SK-N-SH (cell line): ENCODE results near the gene OR51D1. TPM values are rescaled to one million over a fixed set of nuclear protein-coding genes. Genes with fewer than 3 reads are reported as not detected.

ENCODE experiments used
- CTCF ChIA-PET: fragments of 300-600, 350-600 bp; formaldehyde crosslinking; extraction: SDS; loops from one replicate; lab custom pipeline; 2021; lab: Yijun Ruan, JAX
- POLR2A ChIA-PET: fragments of 350-600 bp; sonication (Branson Sonifier 250); formaldehyde crosslinking; extraction: SDS; loops from one replicate; lab custom pipeline; 2020; ENCODE audit warnings: antibody characterized with exemption, inconsistent platforms; lab: Yijun Ruan, JAX
- DNase-seq: peaks from one replicate; pipeline ENCODE4 v3.0.0; 2012
- H2AFZ ChIP-seq: fragments of 200-600 bp; sonication (generic); 2 replicates; pipeline ENCODE4 v1.8.1; 2016; ENCODE audit warnings: antibody characterized with exemption, mild to moderate bottlenecking, low read depth
- H3F3A ChIP-seq: fragments of 200-600 bp; sonication (generic); replicated peaks from 2 replicates; pipeline ENCODE3; 2016; ENCODE audit warnings: antibody characterized with exemption, mild to moderate bottlenecking; ENCODE audit not compliant: insufficient read depth
- H3K27ac ChIP-seq, 2 experiments: fragments of 200-500 bp in 1 of 2; fragments of 200-600 bp in 1 of 2; sonication (Bioruptor generic) in 1 of 2; sonication (generic), shearing (Covaris generic) in 1 of 2; 2 replicates each; pipeline versions ENCODE4 v1.5.1 to v1.6.1; 2014 to 2016; ENCODE audit warnings: low read depth in 2 of 2, inconsistent platforms in 1 of 2, low read length in 1 of 2, mild to moderate bottlenecking in 1 of 2, mixed read lengths in 1 of 2
- H3K27me3 ChIP-seq: fragments of 200-600 bp; sonication (generic), shearing (Covaris generic); 2 replicates; pipeline ENCODE4 v1.6.1; 2016; ENCODE audit warnings: mixed run types; ENCODE audit not compliant: insufficient read depth
- H3K36me3 ChIP-seq, 2 experiments: fragments of 200-500 bp in 1 of 2; fragments of 200-600 bp in 1 of 2; sonication (Bioruptor generic) in 1 of 2; sonication (generic) in 1 of 2; replicated peaks in 1 of 2; 2 replicates each; pipeline versions ENCODE3 to v1.5.1; 2014 to 2016; ENCODE audit warnings: low read length in 1 of 2, mild to moderate bottlenecking in 1 of 2; ENCODE audit not compliant: insufficient read depth in 2 of 2, control insufficient read depth in 1 of 2
- H3K4me1 ChIP-seq, 2 experiments: fragments of 200-500 bp in 1 of 2; fragments of 200-600 bp in 1 of 2; sonication (Bioruptor generic) in 1 of 2; sonication (generic), shearing (Covaris generic) in 1 of 2; 2 replicates each; pipeline versions ENCODE4 v1.5.1 to v1.6.1; 2014 to 2016; ENCODE audit warnings: low read depth in 1 of 2, low read length in 1 of 2, mixed run types in 1 of 2; ENCODE audit not compliant: insufficient read depth in 2 of 2, control insufficient read depth in 1 of 2
- H3K4me2 ChIP-seq: fragments of 200-600 bp; sonication (generic), shearing (Covaris generic); 2 replicates; pipeline ENCODE4 v1.6.1; 2017; ENCODE audit warnings: mixed run types
- H3K4me3 ChIP-seq, 2 experiments: fragments of 200-500 bp in 1 of 2; fragments of 200-600 bp in 1 of 2; sonication (Bioruptor generic) in 1 of 2; sonication (generic), shearing (Covaris generic) in 1 of 2; 2 replicates each; pipeline versions ENCODE4 v1.5.1 to v1.8.1; 2014 to 2016; ENCODE audit warnings: low read depth in 2 of 2, inconsistent platforms in 1 of 2, low read length in 1 of 2, mild to moderate bottlenecking in 1 of 2, mixed read lengths in 1 of 2, moderate library complexity in 1 of 2
- H3K79me2 ChIP-seq: fragments of 200-600 bp; sonication (generic); 2 replicates; pipeline ENCODE4 v1.8.1; 2017; ENCODE audit warnings: mild to moderate bottlenecking; ENCODE audit not compliant: insufficient read depth
- H3K9ac ChIP-seq: fragments of 200-600 bp; sonication (generic); 2 replicates; pipeline ENCODE4 v1.6.1; 2017; ENCODE audit warnings: mixed run types
- H3K9me2 ChIP-seq: fragments of 200-600 bp; sonication (generic); 2 replicates; pipeline ENCODE4 v1.6.1; 2017; ENCODE audit warnings: mixed run types
- H3K9me3 ChIP-seq: fragments of 200-600 bp; sonication (generic); 2 replicates; pipeline ENCODE4 v1.6.1; 2017; ENCODE audit warnings: mixed run types, mild to moderate bottlenecking, moderate library complexity
- H4K20me1 ChIP-seq: fragments of 200-600 bp; sonication (generic); 2 replicates; pipeline ENCODE4 v1.6.1; 2017; ENCODE audit warnings: mild to moderate bottlenecking, mixed run types; ENCODE audit not compliant: insufficient read depth
- CTCF ChIP-seq: fragments of 200-600 bp; sonication (generic); IDR thresholded peaks from 2 replicates; pipeline ENCODE4 v1.6.1; 2017; ENCODE audit warnings: antibody characterized with exemption, mild to moderate bottlenecking, moderate library complexity
- ELF1 ChIP-seq: IDR thresholded peaks from 2 replicates; pipeline ENCODE4 v1.4.0; 2012
- EZH2phosphoT487 ChIP-seq: fragments of 200-600 bp; sonication (generic); IDR thresholded peaks from 2 replicates; pipeline ENCODE4 v1.6.1; 2017; ENCODE audit warnings: low read depth, mixed run types, mild to moderate bottlenecking, antibody characterized with exemption, moderate library complexity, borderline replicate concordance
- FOXM1 ChIP-seq: IDR thresholded peaks from 2 replicates; pipeline ENCODE4 v1.4.0; 2012; ENCODE audit warnings: low read depth, mild to moderate bottlenecking
- MEF2A ChIP-seq: IDR thresholded peaks from 2 replicates; pipeline ENCODE4 v1.4.0; 2012; ENCODE audit warnings: low read depth, borderline replicate concordance
- MXI1 ChIP-seq: IDR thresholded peaks from 2 replicates; pipeline ENCODE4 v1.6.1; 2012; ENCODE audit warnings: mild to moderate bottlenecking, low read depth, low read length, improper control_type of control experiment
- NRF1 ChIP-seq: IDR thresholded peaks from 2 replicates; pipeline ENCODE4 v1.6.1; 2012; ENCODE audit warnings: low read depth, mild to moderate bottlenecking, low read length
- PBX3 ChIP-seq: IDR thresholded peaks from 2 replicates; pipeline ENCODE4; 2012
- POLR2AphosphoS5 ChIP-seq: IDR thresholded peaks from 2 replicates; pipeline ENCODE4 v1.6.1; 2012; ENCODE audit warnings: low read depth, low read length
- RAD21 ChIP-seq: IDR thresholded peaks from 2 replicates; pipeline ENCODE4 v1.6.1; 2012; ENCODE audit warnings: mild to moderate bottlenecking, low read length
- RFX5 ChIP-seq: IDR thresholded peaks from 2 replicates; pipeline ENCODE4 v1.6.1; 2012; ENCODE audit warnings: mild to moderate bottlenecking, improper control_type of control experiment, low read length
- SIN3A ChIP-seq: IDR thresholded peaks from 2 replicates; pipeline ENCODE4 v1.6.1; 2012; ENCODE audit warnings: low read depth, mild to moderate bottlenecking, low read length, moderate library complexity, borderline replicate concordance
- SMC3 ChIP-seq: IDR thresholded peaks from 2 replicates; pipeline ENCODE4 v1.6.1; 2012; ENCODE audit warnings: low read depth, low read length, improper control_type of control experiment
- TAF1 ChIP-seq: IDR thresholded peaks from 2 replicates; pipeline ENCODE4 v1.6.1; 2012; ENCODE audit warnings: low read depth, mild to moderate bottlenecking, low read length, moderate library complexity, borderline replicate concordance
- TEAD4 ChIP-seq: IDR thresholded peaks from 2 replicates; pipeline ENCODE4 v1.4.0; 2012; ENCODE audit warnings: mild to moderate bottlenecking, borderline replicate concordance; ENCODE audit not compliant: insufficient read depth
- WGBS: methylation state at CpG from one replicate; pipeline ENCODE4 v1.1.6; 2017; ENCODE audit warnings: low lambda C conversion rate; 5-methylcytosine and 5-hydroxymethylcytosine counted together
- polyA plus RNA-seq, 3 experiments: library from polyadenylated mRNA; depleted of rRNA; stranded (reverse); fragments of >200 nt; gene quantifications; 2 replicates each; pipeline ENCODE4 v1.2.3, GENCODE V29; 2012
- TF ChIP-seq, protein P1 (sequence below): IDR thresholded peaks from 2 replicates; pipeline ENCODE4 v1.4.0; 2012; ENCODE audit warnings: low read depth, borderline replicate concordance
- TF ChIP-seq, protein P2 (sequence below): fragments of 150-350 bp; IDR thresholded peaks from 2 replicates; pipeline ENCODE4 v1.6.1; 2017; ENCODE audit warnings: antibody characterized with exemption, low read length, low read depth, borderline replicate concordance
- TF ChIP-seq, protein P3 (sequence below): IDR thresholded peaks from 2 replicates; pipeline ENCODE4 v1.6.1; 2012; ENCODE audit warnings: mild to moderate bottlenecking, low read depth, low read length, moderate library complexity

OR51D1 gene
- polyA plus RNA-seq, 1 of the 3 experiments (the other 2 are of a cell fraction), result not detected

GRCh38 chr11:4636962-4637661 is at the start of gene OR51D1 (continued):
- TF ChIP-seq CTCF, result peak; percentile 81
- TF ChIP-seq EZH2phosphoT487, result no peak
- 0 out of 2 replicates have a peak, but pooled peaks have one; percentile 7 for TF ChIP-seq NRF1
- TF ChIP-seq MEF2A, result no peak
- TF ChIP-seq, protein P1, sequence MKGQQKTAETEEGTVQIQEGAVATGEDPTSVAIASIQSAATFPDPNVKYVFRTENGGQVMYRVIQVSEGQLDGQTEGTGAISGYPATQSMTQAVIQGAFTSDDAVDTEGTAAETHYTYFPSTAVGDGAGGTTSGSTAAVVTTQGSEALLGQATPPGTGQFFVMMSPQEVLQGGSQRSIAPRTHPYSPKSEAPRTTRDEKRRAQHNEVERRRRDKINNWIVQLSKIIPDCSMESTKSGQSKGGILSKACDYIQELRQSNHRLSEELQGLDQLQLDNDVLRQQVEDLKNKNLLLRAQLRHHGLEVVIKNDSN, result no peak
- TF ChIP-seq RAD21, result peak; percentile 75

- Histone ChIP-seq H3K4me2 (no peak overlapping the region), H3K9me2 (no peaks in the 10 kb centered on the region), H3K9me3 (no peaks in the 10 kb centered on the region), H3K4me3 (no peak overlapping the region), H3K4me1 (no peaks in the 10 kb centered on the region), H3F3A (no peaks in the 10 kb centered on the region), H3K36me3 (no peaks in the 10 kb centered on the region), H3K9ac (no peak overlapping the region), H3K27me3 (no peaks in the 10 kb centered on the region; the same call in 1 of the 2 replicates), H3K79me2 (no peaks in the 10 kb centered on the region), H3K27ac (no peak overlapping the region), H2AFZ (no peak overlapping the region), H4K20me1 (no peaks in the 10 kb centered on the region)
- POLR2A ChIA-PET, result no interaction called here
- CTCF ChIA-PET, result no interaction called here
- 1% methylated on average over 3 of the region's 3 CpGs for WGBS
- no peak for DNase-seq
- no peak for TF ChIP-seq SIN3A
- no peak for TF ChIP-seq FOXM1
- no peak for TF ChIP-seq TAF1
- no peak for TF ChIP-seq ELF1
- no peak for TF ChIP-seq SMC3
- TF ChIP-seq, protein P2, sequence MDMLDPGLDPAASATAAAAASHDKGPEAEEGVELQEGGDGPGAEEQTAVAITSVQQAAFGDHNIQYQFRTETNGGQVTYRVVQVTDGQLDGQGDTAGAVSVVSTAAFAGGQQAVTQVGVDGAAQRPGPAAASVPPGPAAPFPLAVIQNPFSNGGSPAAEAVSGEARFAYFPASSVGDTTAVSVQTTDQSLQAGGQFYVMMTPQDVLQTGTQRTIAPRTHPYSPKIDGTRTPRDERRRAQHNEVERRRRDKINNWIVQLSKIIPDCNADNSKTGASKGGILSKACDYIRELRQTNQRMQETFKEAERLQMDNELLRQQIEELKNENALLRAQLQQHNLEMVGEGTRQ, result no peak
- TF ChIP-seq CTCF, result no peak
- no peak for TF ChIP-seq MEF2A
- TF ChIP-seq, protein P1, result no peak
- no peak for TF ChIP-seq MXI1
- no peak for TF ChIP-seq POLR2AphosphoS5
- no peak for TF ChIP-seq EZH2phosphoT487
- no peak for TF ChIP-seq TEAD4
- no peak for TF ChIP-seq PBX3
- TF ChIP-seq, protein P3, sequence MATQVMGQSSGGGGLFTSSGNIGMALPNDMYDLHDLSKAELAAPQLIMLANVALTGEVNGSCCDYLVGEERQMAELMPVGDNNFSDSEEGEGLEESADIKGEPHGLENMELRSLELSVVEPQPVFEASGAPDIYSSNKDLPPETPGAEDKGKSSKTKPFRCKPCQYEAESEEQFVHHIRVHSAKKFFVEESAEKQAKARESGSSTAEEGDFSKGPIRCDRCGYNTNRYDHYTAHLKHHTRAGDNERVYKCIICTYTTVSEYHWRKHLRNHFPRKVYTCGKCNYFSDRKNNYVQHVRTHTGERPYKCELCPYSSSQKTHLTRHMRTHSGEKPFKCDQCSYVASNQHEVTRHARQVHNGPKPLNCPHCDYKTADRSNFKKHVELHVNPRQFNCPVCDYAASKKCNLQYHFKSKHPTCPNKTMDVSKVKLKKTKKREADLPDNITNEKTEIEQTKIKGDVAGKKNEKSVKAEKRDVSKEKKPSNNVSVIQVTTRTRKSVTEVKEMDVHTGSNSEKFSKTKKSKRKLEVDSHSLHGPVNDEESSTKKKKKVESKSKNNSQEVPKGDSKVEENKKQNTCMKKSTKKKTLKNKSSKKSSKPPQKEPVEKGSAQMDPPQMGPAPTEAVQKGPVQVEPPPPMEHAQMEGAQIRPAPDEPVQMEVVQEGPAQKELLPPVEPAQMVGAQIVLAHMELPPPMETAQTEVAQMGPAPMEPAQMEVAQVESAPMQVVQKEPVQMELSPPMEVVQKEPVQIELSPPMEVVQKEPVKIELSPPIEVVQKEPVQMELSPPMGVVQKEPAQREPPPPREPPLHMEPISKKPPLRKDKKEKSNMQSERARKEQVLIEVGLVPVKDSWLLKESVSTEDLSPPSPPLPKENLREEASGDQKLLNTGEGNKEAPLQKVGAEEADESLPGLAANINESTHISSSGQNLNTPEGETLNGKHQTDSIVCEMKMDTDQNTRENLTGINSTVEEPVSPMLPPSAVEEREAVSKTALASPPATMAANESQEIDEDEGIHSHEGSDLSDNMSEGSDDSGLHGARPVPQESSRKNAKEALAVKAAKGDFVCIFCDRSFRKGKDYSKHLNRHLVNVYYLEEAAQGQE, result no peak
- no peak for TF ChIP-seq RFX5
Observed at GRCh38 chr11:4589017-4589416, 48.3 kb upstream of the OR51D1 start.
